Astrocyte of the cerebellum (primary cell): ENCODE measurements around the gene SLC25A36.
A peak's percentile ranks its signal among the peaks of the same experiment; 100 is the strongest.
"Not testable (repeated sequence)": the region's sequence is repeated elsewhere in the genome, so short reads cannot be mapped to it uniquely, and the experiment has no call there.

Experiments used
- DNase-seq: peaks from one replicate; pipeline ENCODE4 v3.0.0-alpha.2; 2011; ENCODE audit warnings: low read depth
- H3K4me3 ChIP-seq: 2 replicates; pipeline ENCODE4 v1.5.1; 2011; ENCODE audit warnings: mild to moderate bottlenecking, low read depth, low read length, moderate library complexity
- CTCF ChIP-seq: IDR thresholded peaks from 2 replicates; pipeline ENCODE4 v1.5.1; 2012; ENCODE audit warnings: low read length, low read depth, moderate library complexity, mild to moderate bottlenecking; ENCODE audit errors: missing control alignments
- in situ Hi-C: cut with HindIII; loops from 2 replicates; pipeline ENCODE4 v1.10.0; 2017; ENCODE audit warnings: low sequenced_read_pairs

The SLC25A36 gene

GRCh38 chr3:140941090-140941433, 574 bp upstream of the SLC25A36 start:
- no peak for DNase-seq
- H3K4me3 ChIP-seq: peak overlapping the region; percentile 75
- TF ChIP-seq CTCF: no peak
- in situ Hi-C loops: no loop called here

GRCh38 chr3:140942221-140943104, 827 bp downstream of the SLC25A36 start:
- in situ Hi-C loops: no loop called here
- peak overlapping the region; percentile 75 for H3K4me3 ChIP-seq
- no peak for TF ChIP-seq CTCF
- no peak for DNase-seq

DNA sequence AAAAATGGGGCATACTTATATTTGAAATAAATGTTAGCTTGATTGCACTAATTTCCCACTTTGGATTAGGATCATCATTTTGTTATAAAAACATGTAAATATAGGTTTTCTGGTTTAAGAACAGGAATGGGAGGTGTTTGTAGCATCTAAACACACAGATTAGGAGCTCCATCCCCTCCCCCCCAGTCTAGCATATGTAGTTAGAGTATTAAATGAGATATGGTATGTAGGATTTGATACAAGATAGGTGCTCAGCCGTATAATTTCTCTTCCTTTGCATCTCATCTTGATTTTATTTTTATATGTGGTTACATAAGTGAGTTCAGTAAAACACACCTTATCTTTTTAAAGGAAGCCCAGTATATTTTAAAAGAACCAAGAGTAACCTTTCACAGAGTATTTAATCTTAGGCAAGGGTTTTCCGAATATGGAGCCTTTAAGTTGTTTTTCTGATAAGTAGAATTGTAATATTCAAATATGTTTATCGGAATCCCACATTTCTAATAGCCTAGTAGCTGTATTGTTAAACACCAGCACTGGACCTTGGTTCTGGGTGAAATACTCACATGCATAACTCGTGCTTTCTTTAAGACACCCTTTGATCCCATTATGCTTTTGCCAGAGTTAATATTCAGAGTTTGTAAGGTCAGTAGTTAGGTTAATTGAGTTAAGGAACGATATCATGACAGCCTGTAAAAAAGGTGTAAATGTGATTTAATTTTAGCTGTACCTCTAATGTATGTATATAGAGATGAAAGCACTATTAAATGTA, 2.3 kb downstream of the SLC25A36 start:
- DNase-seq: no peak
- no peak for TF ChIP-seq CTCF
- in situ Hi-C loops: no loop called here
- H3K4me3 ChIP-seq: peak overlapping the region; percentile 75

DNA sequence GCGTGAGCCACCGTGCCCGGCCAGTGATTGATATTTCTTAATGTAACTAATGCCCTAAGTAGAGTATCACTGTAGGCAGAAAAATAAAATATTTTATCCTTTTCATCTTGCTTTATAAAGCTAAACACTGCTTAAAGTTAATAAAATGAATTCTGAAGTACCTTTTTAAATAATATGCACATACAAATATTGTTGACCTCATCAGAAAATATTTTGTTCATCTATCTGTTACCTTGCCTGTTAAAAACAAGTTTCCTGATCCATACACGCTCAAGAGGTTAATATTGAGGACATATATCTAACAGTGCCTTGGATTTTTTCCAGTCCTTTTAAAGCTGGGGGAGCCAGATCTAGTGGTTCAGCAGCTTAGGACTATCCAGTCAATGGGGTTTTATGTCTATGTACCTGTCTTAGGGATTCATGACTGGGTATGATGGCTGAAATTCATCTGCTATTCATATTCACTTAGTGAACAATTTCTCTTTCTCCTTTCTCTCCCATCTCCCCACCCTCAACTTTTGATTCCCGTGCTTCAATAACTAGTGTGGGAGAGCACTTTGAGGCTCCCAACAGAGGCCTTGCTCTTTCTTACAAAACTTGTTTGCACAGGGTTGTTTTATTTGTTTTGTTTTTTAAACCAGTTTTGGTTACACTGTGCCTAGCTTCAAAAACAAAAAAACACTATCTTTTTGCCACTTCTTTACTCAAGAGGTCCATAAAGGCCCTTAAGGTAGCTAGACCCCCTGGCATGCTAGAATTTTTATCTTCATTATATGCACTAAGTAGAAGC, 7.0 kb downstream of the SLC25A36 start:
- TF ChIP-seq CTCF: no peak

GRCh38 chr3:140950144-140950543, 8.5 kb downstream of the SLC25A36 start:
- in situ Hi-C loops: no loop called here
- H3K4me3 ChIP-seq: no peak overlapping the region
- no peak for TF ChIP-seq CTCF
- no peak for DNase-seq

More for the DNA sequence above, 7.0 kb downstream of the SLC25A36 start:
- in situ Hi-C loops: no loop called here
- no peak overlapping the region for H3K4me3 ChIP-seq
- DNase-seq: no peak

GRCh38 chr3:140950863-140951262, 9.2 kb downstream of the SLC25A36 start:
- no peak for DNase-seq
- in situ Hi-C loops: no loop called here
- no peak overlapping the region for H3K4me3 ChIP-seq
- TF ChIP-seq CTCF: no peak

DNA sequence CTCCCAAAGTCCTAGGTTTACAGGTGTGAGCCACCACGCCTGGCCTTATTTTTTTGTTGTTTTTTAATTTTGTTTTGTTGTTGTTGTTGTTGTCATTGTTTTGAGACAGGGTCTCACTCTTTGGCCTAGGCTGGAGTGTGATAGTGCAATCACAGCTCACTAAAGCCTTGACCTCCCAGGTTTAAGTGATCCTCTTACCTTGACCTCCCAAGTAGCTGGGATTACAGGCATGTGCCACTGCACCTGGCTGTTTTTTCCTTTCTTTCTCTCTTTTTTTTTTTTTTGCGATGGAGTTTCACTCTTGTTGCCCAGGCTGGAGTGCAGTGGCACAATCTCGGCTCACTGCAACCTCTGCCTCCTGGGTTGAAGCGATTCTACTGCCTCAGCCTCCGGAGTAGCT, 10.1 kb downstream of the SLC25A36 start:
- in situ Hi-C loops, H3K4me3 ChIP-seq, DNase-seq: not testable (repeated sequence)
